Activated naive CD4-positive, alpha-beta T cell treated with anti-CD3 and anti-CD28 coated beads, Interleukin-2, amount 10 ng/mL, durations not matched to agents 7 days and 5 days (primary cell): ENCODE data around the gene MAML2.

Experiments
- CTCF ChIA-PET: fragments of 350-600 bp; sonication (Branson Sonifier 250); formaldehyde crosslinking; loops from one replicate; lab custom pipeline; 2021; ENCODE audit warnings: antibody characterized with exemption; lab: Charles Lee
- DNase-seq: peaks from one replicate; pipeline ENCODE4 v3.0.0-alpha.2; 2020
- H3K27ac Mint-ChIP-seq: one replicate; pipeline ENCODE4 v1.8.0; 2021; ENCODE audit warnings: mild to moderate bottlenecking, moderate library complexity, mixed read lengths
- H3K27me3 Mint-ChIP-seq: one replicate; pipeline ENCODE4 v1.8.0; 2021; ENCODE audit warnings: mild to moderate bottlenecking, mixed read lengths
- H3K36me3 Mint-ChIP-seq: one replicate; pipeline ENCODE4 v1.8.0; 2021; ENCODE audit warnings: mixed read lengths
- H3K4me1 Mint-ChIP-seq: one replicate; pipeline ENCODE4 v1.8.0; 2021; ENCODE audit warnings: mixed read lengths
- H3K4me3 Mint-ChIP-seq: one replicate; pipeline ENCODE4 v1.8.0; 2021; ENCODE audit warnings: mild to moderate bottlenecking, moderate library complexity, mixed read lengths
- H3K9me3 Mint-ChIP-seq: one replicate; pipeline ENCODE4 v1.8.0; 2021; ENCODE audit warnings: mixed read lengths

MAML2 gene

GRCh38 chr11:96219981-96220623 lies 122.9 kb downstream of the MAML2 start:
- Mint-ChIP-seq H3K36me3 (peaks cover 40% of the 10 kb centered on the region), H3K9me3 (no peaks in the 10 kb centered on the region), H3K4me3 (no peak overlapping the region), H3K27me3 (no peaks in the 10 kb centered on the region), H3K27ac (peak overlapping the region; percentile 6), H3K4me1 (peaks cover 78% of the 10 kb centered on the region)
- DNase-seq: no peak
- CTCF ChIA-PET: interaction anchor here (1.1 to 2.6 kb wide), 2 partner anchors 38 to 123 kb away, joined by 3 to 13 read pairs; partner anchors contain the start of gene MAML2

GRCh38 chr11:96218901-96219300 lies 124.1 kb downstream of the MAML2 start:
- Mint-ChIP-seq H3K9me3 (no peaks in the 10 kb centered on the region), H3K36me3 (peaks cover 37% of the 10 kb centered on the region), H3K27ac (no peak overlapping the region), H3K4me3 (no peak overlapping the region), H3K4me1 (peaks cover 77% of the 10 kb centered on the region), H3K27me3 (no peaks in the 10 kb centered on the region)
- no peak for DNase-seq
- CTCF ChIA-PET: interaction anchor here (2.1 kb wide), 1 partner anchor 125 kb away, joined by 5 read pairs; the partner anchor contains the start of gene MAML2

- Mint-ChIP-seq H3K4me3 (no peak overlapping the region), H3K4me1 (peaks cover 82% of the 10 kb centered on the region), H3K36me3 (peaks cover 37% of the 10 kb centered on the region), H3K9me3 (no peaks in the 10 kb centered on the region), H3K27me3 (no peaks in the 10 kb centered on the region), H3K27ac (no peak overlapping the region)
- CTCF ChIA-PET: interaction anchor here (1.1 to 2.1 kb wide), 2 partner anchors 123 to 125 kb away, joined by 3 to 5 read pairs; partner anchors contain the start of gene MAML2
- no peak for DNase-seq
Measured at GRCh38 chr11:96218006-96218405, 125.0 kb downstream of the MAML2 start.

GRCh38 chr11:96217206-96217605 lies 125.8 kb downstream of the MAML2 start:
- Mint-ChIP-seq H3K4me1 (peaks cover 86% of the 10 kb centered on the region), H3K27me3 (no peaks in the 10 kb centered on the region), H3K27ac (peak overlapping the region; percentile 95), H3K4me3 (no peak overlapping the region), H3K36me3 (peaks cover 41% of the 10 kb centered on the region), H3K9me3 (no peaks in the 10 kb centered on the region)
- CTCF ChIA-PET: interaction anchor here (0.5 to 1.1 kb wide), 2 partner anchors 123 to 942 kb away, joined by 3 read pairs; no protein-coding TSS in a partner anchor
- no peak for DNase-seq

- no peak for DNase-seq
- peak overlapping the region; percentile 95 for H3K27ac Mint-ChIP-seq
- CTCF ChIA-PET: interaction anchor here (0.8 to 3.5 kb wide), 6 partner anchors 8 to 127 kb away, joined by 3 to 18 read pairs (median 4); partner anchors contain the start of gene MAML2
- no peaks in the 10 kb centered on the region for H3K9me3 Mint-ChIP-seq
- peaks cover 82% of the 10 kb centered on the region for H3K4me1 Mint-ChIP-seq
- H3K36me3 Mint-ChIP-seq: peaks cover 42% of the 10 kb centered on the region
- peak overlapping the region; percentile 37 for H3K4me3 Mint-ChIP-seq
- H3K27me3 Mint-ChIP-seq: no peaks in the 10 kb centered on the region
Measured at GRCh38 chr11:96215826-96216225, 127.2 kb downstream of the MAML2 start.

GRCh38 chr11:96215110-96215782 lies 127.7 kb downstream of the MAML2 start:
- Mint-ChIP-seq H3K27ac (peak overlapping the region; percentile 95), H3K36me3 (peaks cover 40% of the 10 kb centered on the region), H3K27me3 (no peaks in the 10 kb centered on the region), H3K9me3 (no peaks in the 10 kb centered on the region), H3K4me3 (peak overlapping the region; percentile 37), H3K4me1 (peaks cover 80% of the 10 kb centered on the region)
- peak; percentile 60 for DNase-seq
- CTCF ChIA-PET: interaction anchor here (0.8 to 3.5 kb wide), 7 partner anchors 7 to 127 kb away, joined by 3 to 18 read pairs (median 3); partner anchors contain the start of gene MAML2

- peaks cover 37% of the 10 kb centered on the region for H3K36me3 Mint-ChIP-seq
- DNase-seq: no peak
- peaks cover 77% of the 10 kb centered on the region for H3K4me1 Mint-ChIP-seq
- no peaks in the 10 kb centered on the region for H3K9me3 Mint-ChIP-seq
- CTCF ChIA-PET: interaction anchor here (1.0 to 3.5 kb wide), 5 partner anchors 20 to 128 kb away, joined by 3 to 18 read pairs (median 3); partner anchors contain the start of gene MAML2
- peak overlapping the region; percentile 95 for H3K27ac Mint-ChIP-seq
- H3K27me3 Mint-ChIP-seq: no peaks in the 10 kb centered on the region
- no peak overlapping the region for H3K4me3 Mint-ChIP-seq
Measured at GRCh38 chr11:96214777-96215109, 128.3 kb downstream of the MAML2 start.

- Mint-ChIP-seq H3K4me3 (no peak overlapping the region), H3K27me3 (no peaks in the 10 kb centered on the region), H3K36me3 (peaks cover 41% of the 10 kb centered on the region), H3K4me1 (peaks cover 84% of the 10 kb centered on the region), H3K27ac (no peak overlapping the region), H3K9me3 (no peaks in the 10 kb centered on the region)
- CTCF ChIA-PET: interaction anchor here (1.2 to 3.5 kb wide), 2 partner anchors 25 to 129 kb away, joined by 3 to 18 read pairs; partner anchors contain the start of gene MAML2
- no peak for DNase-seq
Measured at GRCh38 chr11:96213500-96213899, 129.5 kb downstream of the MAML2 start.

- no peak for DNase-seq
- CTCF ChIA-PET: no interaction called here
- H3K27me3 Mint-ChIP-seq: no peaks in the 10 kb centered on the region
Measured at GRCh38 chr11:96211436-96211835, 131.6 kb downstream of the MAML2 start.

GRCh38 chr11:96207459-96208449 lies 135.2 kb downstream of the MAML2 start:
- peaks cover 38% of the 10 kb centered on the region for H3K36me3 Mint-ChIP-seq
- CTCF ChIA-PET: interaction anchor here (0.5 to 1.1 kb wide), 4 partner anchors 8 to 135 kb away, joined by 3 read pairs; partner anchors contain the start of gene MAML2
- peaks cover 86% of the 10 kb centered on the region for H3K4me1 Mint-ChIP-seq
- DNase-seq: peak; percentile 48
- no peaks in the 10 kb centered on the region for H3K9me3 Mint-ChIP-seq
- H3K27ac Mint-ChIP-seq: peak overlapping the region; percentile 98
- no peaks in the 10 kb centered on the region for H3K27me3 Mint-ChIP-seq
- peak overlapping the region; percentile 58 for H3K4me3 Mint-ChIP-seq

More at GRCh38 chr11:96211436-96211835, 131.6 kb downstream of the MAML2 start:
- Mint-ChIP-seq H3K4me1 (peaks cover 86% of the 10 kb centered on the region), H3K36me3 (peaks cover 38% of the 10 kb centered on the region), H3K27ac (peak overlapping the region; percentile 67), H3K4me3 (no peak overlapping the region), H3K9me3 (no peaks in the 10 kb centered on the region)

- H3K4me1 Mint-ChIP-seq: peaks cover 79% of the 10 kb centered on the region
- peak overlapping the region; percentile 58 for H3K4me3 Mint-ChIP-seq
- no peaks in the 10 kb centered on the region for H3K9me3 Mint-ChIP-seq
- H3K27ac Mint-ChIP-seq: peak overlapping the region; percentile 98
- H3K27me3 Mint-ChIP-seq: no peaks in the 10 kb centered on the region
- peaks cover 31% of the 10 kb centered on the region for H3K36me3 Mint-ChIP-seq
- CTCF ChIA-PET: no interaction called here
- DNase-seq: no peak
Measured at GRCh38 chr11:96206955-96207354, 136.0 kb downstream of the MAML2 start.

- H3K27me3 Mint-ChIP-seq: no peaks in the 10 kb centered on the region
- peaks cover 32% of the 10 kb centered on the region for H3K36me3 Mint-ChIP-seq
- H3K4me3 Mint-ChIP-seq: no peak overlapping the region
- peak overlapping the region; percentile 98 for H3K27ac Mint-ChIP-seq
- no peak for DNase-seq
- CTCF ChIA-PET: interaction anchor here (0.6 to 1.6 kb wide), 8 partner anchors 11 to 138 kb away, joined by 3 to 7 read pairs (median 3); partner anchors contain the start of gene MAML2
- no peaks in the 10 kb centered on the region for H3K9me3 Mint-ChIP-seq
- peaks cover 70% of the 10 kb centered on the region for H3K4me1 Mint-ChIP-seq
Measured at GRCh38 chr11:96205460-96205809, 137.6 kb downstream of the MAML2 start.

GRCh38 chr11:96204721-96205459 lies 138.1 kb downstream of the MAML2 start:
- Mint-ChIP-seq H3K36me3 (peaks cover 38% of the 10 kb centered on the region), H3K9me3 (no peaks in the 10 kb centered on the region), H3K27ac (peak overlapping the region; percentile 98), H3K4me3 (peak overlapping the region; percentile 29), H3K4me1 (peaks cover 71% of the 10 kb centered on the region), H3K27me3 (no peaks in the 10 kb centered on the region)
- CTCF ChIA-PET: interaction anchor here (0.9 to 1.6 kb wide), 5 partner anchors 17 to 138 kb away, joined by 3 to 4 read pairs (median 3); partner anchors contain the start of gene MAML2
- no peak for DNase-seq
